HCT116 (cell line): Measurements from ENCODE around the gene SLC25A10. TPM values are rescaled to one million over a fixed set of nuclear protein-coding genes. Genes with fewer than 3 reads are reported as not detected.

ENCODE experiments used
- ATAC-seq: fragments of 200-7000 bp; cut with Tn5 transposase; 2 replicates; pipeline ENCODE4 v1.9.1; 2020; ENCODE audit warnings: mild to moderate bottlenecking, moderate library complexity
- BruUV-seq: library from RNA; stranded (reverse); fragments of 400-500 nt; replicated peaks from 2 replicates; lab custom pipeline; 2021; lab: Mats Ljungman, UMichigan
- CTCF ChIA-PET: fragments of 300-600 bp; sonication (Branson Sonifier 250); formaldehyde crosslinking; loops from one replicate; lab custom pipeline; 2021; ENCODE audit warnings: antibody characterized with exemption; lab: Charles Lee
- POLR2A ChIA-PET: fragments of 300-600, 350-600 bp; sonication (Branson Sonifier 250); formaldehyde crosslinking; loops from one replicate; lab custom pipeline; 2021; ENCODE audit warnings: antibody characterized with exemption; lab: Charles Lee
- RAD21 ChIA-PET, 2 experiments: fragments of 300-600 bp; sonication (Branson Sonifier 250); formaldehyde crosslinking; loops; one replicate each; lab custom pipeline; 2023; ENCODE audit warnings: low total read pairs in 2 of 2; ENCODE audit not compliant: uncharacterized antibody in 2 of 2, unreplicated experiment in 2 of 2, low non-redundant PET in 1 of 2; lab: Charles Lee
- DNase-seq: peaks from one replicate; pipeline ENCODE4 v3.0.0-alpha.2; 2010; ENCODE audit warnings: low read depth, low spot score
- H2AFZ ChIP-seq: fragments of 200-600 bp; shearing (Covaris generic), sonication (generic); 2 replicates; pipeline ENCODE4 v1.6.1; 2017; ENCODE audit warnings: low read depth, mixed run types, mixed read lengths, antibody characterized with exemption, low read length; ENCODE audit not compliant: poor library complexity, severe bottlenecking
- H3K27ac ChIP-seq: 2 replicates; pipeline ENCODE4 v1.5.1; 2012; ENCODE audit warnings: low read depth, low read length
- H3K27me3 ChIP-seq: fragments of 200-600 bp; sonication (generic); 2 replicates; pipeline ENCODE4 v1.6.1; 2016; ENCODE audit warnings: mixed run types, low read length, mixed read lengths; ENCODE audit not compliant: insufficient read depth
- H3K36me3 ChIP-seq, 2 experiments: fragments of 200-500 bp in 1 of 2; fragments of 200-600 bp in 1 of 2; sonication (Bioruptor generic) in 1 of 2; sonication (generic) in 1 of 2; 2 replicates each; pipeline versions ENCODE4 v1.5.1 to v1.6.1; 2014 to 2016; ENCODE audit warnings: low read length in 2 of 2, inconsistent platforms in 1 of 2, mixed read lengths in 1 of 2, mixed run types in 1 of 2; ENCODE audit not compliant: insufficient read depth in 2 of 2, control insufficient read depth in 1 of 2
- H3K4me1 ChIP-seq, 2 experiments: fragments of 200-600 bp in 1 of 2; sonication (generic) in 1 of 2; 2 replicates each; pipeline versions ENCODE4 v1.5.1 to v1.6.1; 2012 to 2017; ENCODE audit warnings: low read length in 2 of 2, inconsistent platforms in 1 of 2, mild to moderate bottlenecking in 1 of 2, mixed read lengths in 1 of 2, mixed run types in 1 of 2, moderate library complexity in 1 of 2; ENCODE audit not compliant: insufficient read depth in 2 of 2, control insufficient read depth in 1 of 2
- H3K4me2 ChIP-seq: fragments of 200-600 bp; sonication (generic); 2 replicates; pipeline ENCODE4 v1.6.1; 2017; ENCODE audit warnings: mixed run types, low read length, mixed read lengths
- H3K4me3 ChIP-seq, 2 experiments: fragments of 200-600 bp in 1 of 2; sonication (generic) in 1 of 2; replicated peaks in 1 of 2; 2 replicates each; pipeline ENCODE4 v1.5.1; 2011 to 2016; ENCODE audit warnings: low read length in 2 of 2, control low read depth in 1 of 2, low read depth in 1 of 2, mild to moderate bottlenecking in 1 of 2, mixed read lengths in 1 of 2, mixed run types in 1 of 2
- H3K79me2 ChIP-seq: fragments of 200-600 bp; sonication (generic); 2 replicates; pipeline ENCODE4 v1.6.1; 2017; ENCODE audit warnings: mild to moderate bottlenecking, mixed run types, low read length, moderate library complexity, mixed read lengths; ENCODE audit not compliant: insufficient read depth
- H3K9ac ChIP-seq: fragments of 200-600 bp; sonication (generic); 2 replicates; pipeline ENCODE4 v1.6.1; 2016; ENCODE audit warnings: low read length, mixed read lengths
- H3K9me2 ChIP-seq: fragments of 200-600 bp; sonication (generic), shearing (Covaris generic); 2 replicates; pipeline ENCODE4 v1.6.1; 2017; ENCODE audit warnings: mixed run types, mild to moderate bottlenecking, moderate library complexity; ENCODE audit not compliant: insufficient read depth
- H3K9me3 ChIP-seq, 2 experiments: fragments of 200-500 bp in 1 of 2; fragments of 200-600 bp in 1 of 2; sonication (Bioruptor generic) in 1 of 2; sonication (generic) in 1 of 2; 2 replicates each; pipeline ENCODE4 v1.6.1; 2014 to 2017; ENCODE audit warnings: low read length in 2 of 2, mixed read lengths in 2 of 2, inconsistent platforms in 1 of 2, low read depth in 1 of 2, mild to moderate bottlenecking in 1 of 2, mixed run types in 1 of 2, moderate library complexity in 1 of 2; ENCODE audit not compliant: control insufficient read depth in 1 of 2, insufficient read depth in 1 of 2
- H4K20me1 ChIP-seq: fragments of 200-600 bp; sonication (generic), shearing (Covaris generic); 2 replicates; pipeline ENCODE4 v1.6.1; 2017; ENCODE audit warnings: mixed run types, mild to moderate bottlenecking, moderate library complexity; ENCODE audit not compliant: insufficient read depth
- CEBPB ChIP-seq: IDR thresholded peaks from 2 replicates; pipeline ENCODE4 v1.6.1; 2012; ENCODE audit warnings: low read depth
- EGR1 ChIP-seq: IDR thresholded peaks from 2 replicates; pipeline ENCODE4 v1.6.1; 2012; ENCODE audit warnings: low read depth
- FOSL1 ChIP-seq: IDR thresholded peaks from 2 replicates; pipeline ENCODE4 v1.6.1; 2012; ENCODE audit warnings: low read depth
- RAD21 ChIP-seq: IDR thresholded peaks from 2 replicates; pipeline ENCODE4 v1.6.1; 2012; ENCODE audit warnings: low read depth, mild to moderate bottlenecking
- REST ChIP-seq: IDR thresholded peaks from 2 replicates; pipeline ENCODE4 v1.6.1; 2012; ENCODE audit warnings: low read depth
- SP1 ChIP-seq: IDR thresholded peaks from 2 replicates; pipeline ENCODE4 v1.6.1; 2012; ENCODE audit warnings: low read depth
- YY1 ChIP-seq: IDR thresholded peaks from 2 replicates; pipeline ENCODE4 v1.6.1; 2011; ENCODE audit warnings: low read length, low read depth, moderate library complexity, mild to moderate bottlenecking; ENCODE audit not compliant: insufficient replicate concordance; ENCODE audit errors: extremely low read depth
- intact Hi-C: fragments of 100-400 bp; cut with micrococcal nuclease; formaldehyde crosslinking; loops from 2 replicates; pipeline ENCODE4 v1.10.0; 2022
- total RNA-seq: library from RNA; stranded (reverse); gene quantifications from one replicate; pipeline ENCODE4 v1.2.1, GENCODE V29; 2021; ENCODE audit not compliant: unreplicated experiment

The SLC25A10 gene
- total RNA-seq, 1 experiment from 2014 or later: 70.8 TPM

- peak overlapping the region; percentile 86 for H3K27ac ChIP-seq
- peaks cover 61% of the 10 kb centered on the region for H3K79me2 ChIP-seq
- ATAC-seq (no peak), DNase-seq (no peak)
- peaks cover 18 to 39% of the 10 kb centered on the region in 2 experiments for H3K36me3 ChIP-seq
- H3K4me1 ChIP-seq: peaks cover 40 to 48% of the 10 kb centered on the region in 2 experiments
- H3K9me2 ChIP-seq: no peaks in the 10 kb centered on the region
- intact Hi-C loops: no loop called here
- ChIA-PET CTCF (no interaction called here), POLR2A (interaction anchor here (1.2 to 2.7 kb wide), 3 partner anchors 10 to 18 kb away, joined by 5 to 9 read pairs (median 7); partner anchors contain the start of genes ARL16, HGS and PDE6G), RAD21 (interaction anchor here in 1 of 2 experiments (2.2 kb wide), 1 partner anchor 18 kb away, joined by 4 read pairs; the partner anchor contains the start of genes ARL16 and HGS)
- peak overlapping the region; percentile 89 for H3K4me2 ChIP-seq
- peak overlapping the region; percentile 78 to 84 for H3K4me3 ChIP-seq
- peaks cover 3% of the 10 kb centered on the region; the same call in 1 of the 2 replicates for H4K20me1 ChIP-seq
- H3K9ac ChIP-seq: peak overlapping the region; percentile 97
- H2AFZ ChIP-seq: no peak overlapping the region
- H3K27me3 ChIP-seq: no peaks in the 10 kb centered on the region
- TSS peak; percentile 83 for BruUV-seq
- H3K9me3 ChIP-seq: no peaks in the 10 kb centered on the region
- no peak for TF ChIP-seq RAD21
- no peak for TF ChIP-seq SP1
- TF ChIP-seq CEBPB: no peak
- no peak for TF ChIP-seq FOSL1
- TF ChIP-seq REST: no peak
- no peak for TF ChIP-seq YY1
- TF ChIP-seq EGR1: no peak
Observed at GRCh38 chr17:81666092-81666341, 46.1 kb upstream of the SLC25A10 start.
